ENCODE data around the gene CCDC86.

CCDC86 gene

GRCh38 chr11:60831143-60831500 is 10.8 kb upstream of the CCDC86 start:
- peak; percentile 58 to 73 for DNase-seq (ENCODE audit: low read depth in 2 of 2)

DNA sequence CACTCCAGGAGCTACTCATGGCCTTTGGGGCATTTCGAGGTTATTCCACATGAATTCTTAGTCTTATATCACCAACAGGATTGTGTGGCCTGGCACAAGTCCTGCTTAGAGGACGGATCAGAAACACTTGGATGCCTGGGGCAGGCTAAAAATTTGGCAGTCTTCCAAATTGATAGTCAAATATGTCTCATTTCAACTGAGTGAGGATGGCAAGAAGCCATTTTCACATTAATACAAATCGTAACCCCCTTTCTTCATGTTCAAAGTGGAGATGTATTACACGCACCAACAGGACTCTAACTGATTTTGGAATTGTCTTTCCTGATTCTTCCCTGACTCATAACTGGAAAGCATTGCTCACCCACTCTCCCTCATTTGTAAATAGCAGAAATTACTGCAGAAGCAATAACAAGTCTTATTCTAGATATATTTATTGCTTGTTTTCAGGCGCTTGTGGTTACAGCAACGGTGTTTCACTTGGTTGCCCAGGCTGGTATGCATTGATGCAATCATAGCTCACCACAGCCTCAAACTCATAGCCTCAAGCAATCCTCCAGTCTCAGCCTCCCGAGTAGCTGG is 10.3 kb upstream of the CCDC86 start:
- no peak for DNase-seq (ENCODE audit: low read depth in 2 of 2)

DNA sequence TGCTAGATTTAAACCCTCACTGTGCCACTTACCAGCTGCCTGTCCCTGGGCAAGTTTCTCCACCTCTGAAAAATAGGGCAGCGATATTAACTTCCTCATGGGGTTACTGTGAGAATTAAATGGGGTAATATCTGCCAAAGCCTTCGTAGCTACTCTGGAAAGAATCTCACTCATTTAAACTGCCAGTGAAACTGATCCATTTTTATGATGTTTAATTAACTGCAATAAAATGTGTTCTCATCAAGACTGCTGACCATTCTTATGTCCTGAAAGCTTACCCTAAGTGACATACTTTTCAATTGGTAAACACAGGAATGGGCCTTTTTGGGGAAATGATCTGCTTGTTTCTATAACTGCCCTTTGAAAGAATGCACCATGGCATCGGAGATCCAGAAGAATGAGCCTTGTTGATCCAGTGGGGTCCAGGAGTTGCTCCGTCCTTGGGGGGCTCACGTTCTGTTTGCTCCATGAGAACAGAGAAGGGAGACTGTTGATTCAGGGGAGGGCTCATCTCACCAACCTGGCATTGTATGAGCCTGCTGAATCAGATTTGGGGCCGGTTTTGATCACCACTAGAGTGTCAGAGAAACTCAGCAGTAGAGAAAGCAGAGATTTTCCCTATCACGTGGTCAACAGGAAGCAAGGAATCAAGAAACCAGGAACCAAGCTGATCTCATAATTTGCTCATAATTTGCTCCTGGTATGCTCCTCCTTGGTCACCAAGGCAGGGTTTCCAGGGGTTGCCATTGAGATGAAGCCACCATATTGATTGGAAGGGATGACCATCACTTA is 7.0 kb upstream of the CCDC86 start:
- DNase-seq (ENCODE audit: low read depth in 2 of 2): no peak

DNA sequence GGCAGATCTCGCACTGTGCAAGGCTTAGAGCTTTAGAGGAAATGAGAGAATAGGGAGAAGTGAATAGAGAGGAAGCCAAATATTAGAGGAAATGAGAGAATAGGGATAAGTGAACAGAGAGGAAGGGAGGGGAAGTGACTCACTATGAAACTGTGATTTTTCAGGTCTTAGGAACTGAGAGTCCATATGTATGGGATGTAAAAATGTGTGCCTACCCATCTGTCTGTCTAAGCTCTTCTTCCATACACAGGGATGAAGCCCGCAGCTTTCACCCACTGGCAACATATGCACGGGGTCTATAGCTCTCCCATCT is 6.4 kb upstream of the CCDC86 start:
- no peak for DNase-seq (ENCODE audit: low read depth in 2 of 2)

DNA sequence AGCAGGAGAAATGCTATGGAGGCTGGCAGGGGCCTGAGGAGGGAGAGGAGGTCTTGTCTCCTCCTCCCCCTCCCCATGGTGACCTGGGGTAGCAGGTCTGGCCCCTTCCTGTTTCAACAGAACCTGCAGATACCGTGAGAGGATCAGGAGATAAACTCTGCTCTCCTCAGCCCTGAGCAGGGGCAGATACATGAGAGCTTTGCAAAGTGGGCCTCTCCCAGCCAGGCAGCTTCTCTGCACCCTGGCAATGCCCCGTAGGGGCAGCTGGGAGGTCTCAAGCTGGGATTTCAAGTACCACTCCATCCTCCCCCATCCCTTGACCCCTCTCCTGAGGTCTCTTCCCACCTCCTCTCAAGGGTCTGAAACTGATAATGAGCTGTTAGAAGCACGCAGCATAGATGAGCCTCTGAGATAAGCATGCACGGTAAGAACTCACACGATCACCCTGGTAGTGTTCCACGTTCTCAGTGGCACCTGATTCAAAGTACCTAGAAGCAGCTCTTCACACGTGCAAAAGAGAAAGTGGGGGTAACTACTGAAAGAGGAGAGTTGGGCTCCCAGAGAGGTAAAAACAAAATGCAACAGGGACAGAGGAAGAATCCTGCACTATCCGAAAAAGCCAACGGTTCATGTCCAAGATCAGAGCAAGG is 4.9 kb upstream of the CCDC86 start:
- no peak for DNase-seq (ENCODE audit: low read depth in 2 of 2)

- no peak for DNase-seq (ENCODE audit: low read depth in 2 of 2)
Measured at GRCh38 chr11:60838132-60838531, 3.8 kb upstream of the CCDC86 start.

- DNase-seq (ENCODE audit: low read depth in 2 of 2): no peak
Measured at GRCh38 chr11:60840470-60841430, 1.2 kb upstream of the CCDC86 start.

- DNase-seq (ENCODE audit: low read depth in 2 of 2): no peak
Measured at GRCh38 chr11:60842668-60843600, 1.0 kb downstream of the CCDC86 start.

DNA sequence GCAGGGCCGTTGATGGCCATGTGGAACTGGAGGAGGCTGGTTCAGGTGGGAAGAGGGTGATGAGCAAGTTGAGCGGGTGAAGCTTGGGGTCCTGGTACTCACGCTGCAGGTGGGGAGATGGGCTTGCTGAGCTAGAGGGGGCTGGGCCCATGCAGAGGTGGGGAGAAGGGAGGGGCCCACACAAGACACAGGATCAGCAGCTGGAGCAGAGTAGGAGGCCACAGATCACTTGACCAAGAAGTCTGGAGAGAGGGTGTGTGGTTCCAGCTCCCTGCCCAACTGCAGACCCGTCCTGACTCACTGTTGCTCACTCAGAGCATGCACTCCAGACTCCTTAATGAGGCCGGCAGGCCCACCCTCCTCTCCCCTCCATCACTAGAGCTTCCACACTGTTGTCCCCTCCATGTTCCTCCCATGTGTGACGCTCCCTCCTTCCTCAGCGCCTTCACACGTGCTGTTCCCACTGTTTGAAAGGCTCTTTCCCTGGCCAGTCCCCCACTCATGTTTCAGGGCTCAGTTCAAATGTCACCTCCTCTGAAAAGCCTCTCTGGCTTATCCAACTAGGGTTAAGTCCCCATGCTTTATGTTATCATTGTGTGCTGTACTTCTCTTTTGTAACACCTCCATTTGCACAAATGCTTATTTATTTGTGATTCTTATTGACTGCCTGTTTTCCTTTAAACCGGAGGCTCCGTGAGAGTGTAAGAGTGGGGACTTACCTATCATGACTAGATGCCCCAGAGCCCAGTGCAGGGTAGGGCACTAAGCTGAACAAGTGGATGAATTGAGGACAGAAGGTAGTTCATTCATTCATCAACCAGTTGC is 2.3 kb downstream of the CCDC86 start:
- no peak for DNase-seq (ENCODE audit: low read depth in 2 of 2)

DNA sequence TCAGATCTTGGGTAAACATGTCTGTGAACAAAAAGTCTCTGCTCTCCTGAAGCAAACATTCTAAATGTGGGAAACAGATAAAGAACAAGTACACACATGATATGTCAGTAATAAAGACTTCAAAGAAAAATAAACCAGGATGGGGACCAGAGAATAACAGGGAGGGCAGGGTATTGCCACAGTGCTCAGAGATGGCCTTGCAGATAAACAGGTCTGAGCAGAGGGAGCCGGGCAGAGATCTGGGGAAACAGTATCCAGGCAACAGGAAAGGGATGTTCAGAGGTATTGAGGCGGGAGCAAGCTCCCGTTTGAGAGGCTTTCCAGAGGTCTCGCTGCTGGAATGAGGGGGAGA is 2.9 kb downstream of the CCDC86 start:
- DNase-seq (ENCODE audit: low read depth in 2 of 2): no peak

DNA sequence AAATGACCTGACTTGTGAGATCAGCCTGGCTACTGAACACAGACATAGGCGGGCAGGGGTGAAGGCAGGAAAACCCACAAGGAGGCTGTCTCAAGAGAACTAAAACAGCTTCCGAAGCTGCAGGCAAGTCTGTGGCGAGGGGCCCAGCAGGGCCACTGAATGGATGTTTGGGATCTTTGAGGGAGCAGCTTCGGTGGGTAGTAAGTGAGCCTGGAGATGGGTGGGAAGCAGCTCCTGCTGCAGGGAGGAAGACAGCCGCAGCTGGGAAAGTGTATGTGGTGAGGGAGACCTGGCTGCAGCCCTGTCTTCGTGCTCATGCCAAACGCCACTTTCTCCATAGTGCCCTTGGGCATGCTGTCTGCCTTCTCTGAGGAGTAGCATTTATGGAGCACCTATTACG is 3.4 kb downstream of the CCDC86 start:
- DNase-seq (ENCODE audit: low read depth in 2 of 2): no peak

DNA sequence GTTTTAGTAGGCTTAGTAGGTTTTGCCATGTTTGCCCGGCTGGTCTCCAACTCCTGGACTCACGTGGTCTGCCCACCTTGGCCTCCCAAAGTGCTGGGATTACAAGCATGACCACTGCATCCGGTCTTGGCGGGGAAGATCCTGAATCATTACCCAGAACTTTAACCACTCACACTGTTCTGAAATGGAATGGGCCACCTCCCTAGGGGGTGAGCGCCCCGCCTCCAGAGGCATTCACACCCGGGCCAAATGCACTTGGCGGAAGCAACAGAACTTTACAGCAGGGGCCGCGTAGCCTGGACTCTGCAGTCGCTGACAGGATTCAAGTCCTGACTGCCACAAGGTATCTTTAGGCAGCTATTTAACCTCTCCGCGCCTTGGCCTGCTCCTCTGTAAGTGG is 5.4 kb downstream of the CCDC86 start:
- DNase-seq (ENCODE audit: low read depth in 2 of 2): no peak

GRCh38 chr11:60847896-60848295 is 6.0 kb downstream of the CCDC86 start:
- DNase-seq (ENCODE audit: low read depth in 2 of 2): no peak

- DNase-seq (ENCODE audit: low read depth in 2 of 2): no peak
Measured at GRCh38 chr11:60848714-60849151, 6.8 kb downstream of the CCDC86 start.

DNA sequence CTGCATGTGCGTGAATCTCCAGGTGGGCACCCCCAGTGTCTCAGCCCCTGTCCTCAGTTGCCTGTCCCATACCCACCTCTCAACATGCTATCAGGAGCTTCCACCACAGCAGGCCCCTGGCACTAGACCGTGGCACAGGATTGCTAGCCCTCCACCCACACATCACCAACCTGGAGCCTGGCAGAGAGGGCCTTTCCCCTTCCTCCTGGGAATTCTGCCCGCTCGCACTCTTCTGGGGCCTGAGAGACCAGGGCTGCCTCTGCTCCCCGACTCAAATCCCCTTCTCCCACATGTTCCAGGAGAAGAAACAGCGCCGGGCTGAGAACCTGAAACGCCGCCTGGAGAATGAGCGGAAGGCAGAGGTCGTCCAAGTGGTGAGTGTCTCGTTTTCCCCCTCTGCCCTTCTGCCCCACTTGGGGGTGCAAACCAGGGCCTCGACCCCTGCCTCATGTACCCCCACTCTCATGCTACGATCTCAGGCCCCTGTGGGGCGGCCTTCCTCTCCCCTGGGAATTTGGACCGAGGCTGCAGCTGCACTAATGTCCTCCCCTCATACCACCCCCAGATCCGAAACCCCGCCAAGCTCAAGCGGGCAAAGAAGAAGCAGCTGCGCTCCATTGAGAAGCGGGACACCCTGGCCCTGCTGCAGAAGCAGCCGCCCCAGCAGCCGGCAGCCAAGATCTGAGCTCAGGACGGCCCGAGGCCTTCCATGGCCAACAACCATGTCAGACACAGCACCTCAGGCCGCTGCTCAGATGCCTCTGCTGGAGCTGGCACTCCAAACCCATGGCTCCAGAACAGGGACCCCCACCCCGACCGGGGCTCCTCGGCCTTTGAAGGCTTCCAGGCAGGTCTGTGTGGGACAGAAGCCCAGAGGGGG is 8.0 kb downstream of the CCDC86 start:
- DNase-seq (ENCODE audit: low read depth in 2 of 2): no peak

GRCh38 chr11:60851327-60852104 is 9.6 kb downstream of the CCDC86 start:
- DNase-seq (ENCODE audit: low read depth in 2 of 2): no peak

GRCh38 chr11:60852117-60852981 is 10.4 kb downstream of the CCDC86 start:
- no peak for DNase-seq (ENCODE audit: low read depth in 2 of 2)
